NCI-H1417 treated with DMSO at 0.1 percent for 48 hours (cell line): ENCODE results near the gene ZCRB1.
A peak's percentile ranks its signal among the peaks of the same experiment; 100 is the strongest.
"Not testable (repeated sequence)": the region's sequence is repeated elsewhere in the genome, so short reads cannot be mapped to it uniquely, and the experiment has no call there.

ENCODE experiments used
- DNase-seq: peaks from one replicate; lab custom pipeline; 2025; lab: John Stamatoyannopoulos, UW

Gene ZCRB1

GRCh38 chr12:42325653-42326474 is at the start of gene ZCRB1, which contains the start of gene PPHLN1:
ZCRB1 (minus strand) TSS chr12:42326094; CDS start chr12:42324102, 1,992 bp downstream.
PPHLN1 (plus strand) TSS chr12:42326167; CDS start chr12:42335903, 9,736 bp downstream.
- peak; percentile 55 for DNase-seq

DNA sequence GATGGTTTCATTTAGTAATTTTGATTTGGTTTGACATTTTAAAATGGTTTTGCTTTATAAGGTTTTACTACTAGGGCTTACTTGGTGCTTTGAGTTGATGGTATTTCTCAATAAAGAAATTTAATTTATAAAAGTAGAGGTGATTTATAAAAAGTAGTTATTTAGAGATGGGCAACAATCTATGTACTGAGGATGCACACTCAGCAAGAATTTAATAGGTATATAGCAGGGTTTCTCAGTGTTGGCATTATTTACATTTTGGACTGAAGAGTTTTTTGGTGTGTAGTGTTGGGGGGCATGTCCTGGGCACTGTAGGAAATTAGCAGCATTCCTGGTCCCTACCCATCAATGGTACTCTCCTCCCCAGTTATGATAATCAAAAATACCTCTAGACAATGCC is 47.8 kb upstream of the ZCRB1 start:
- DNase-seq = no peak

DNA sequence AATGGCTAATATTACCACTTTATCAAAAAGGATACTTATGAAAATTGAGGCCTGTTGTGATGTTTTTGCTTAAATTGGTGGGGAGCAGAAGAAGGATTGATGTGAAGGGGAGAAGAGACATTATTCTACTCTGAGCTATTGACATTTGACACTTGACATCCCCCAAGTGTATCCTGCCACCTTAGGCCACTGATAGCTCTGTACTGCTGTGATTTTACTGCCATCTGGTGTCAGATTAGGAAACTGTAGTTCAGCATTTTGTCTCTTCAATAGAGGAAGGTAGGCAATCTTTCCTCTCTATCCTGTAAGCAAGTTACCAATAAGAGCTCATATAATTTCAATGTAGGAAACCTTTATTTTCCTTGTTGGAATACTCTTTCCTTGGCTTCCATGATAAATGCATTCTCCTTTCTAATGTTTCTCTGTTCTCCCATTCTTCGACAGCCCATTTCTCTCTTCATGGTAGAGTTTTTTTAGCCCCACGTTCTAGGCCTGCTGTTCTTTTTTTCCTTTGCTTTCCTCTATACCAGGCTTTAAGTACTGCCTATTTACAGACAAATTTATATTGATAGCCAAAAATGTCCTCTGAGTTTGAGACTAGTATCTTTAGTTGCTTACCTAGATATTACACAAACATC is 46.4 kb upstream of the ZCRB1 start:
- peak; percentile 19 for DNase-seq

GRCh38 chr12:42370013-42370412 is 44.1 kb upstream of the ZCRB1 start:
- DNase-seq = no peak

GRCh38 chr12:42365486-42365885 is 39.6 kb upstream of the ZCRB1 start:
- DNase-seq = no peak

- no peak for DNase-seq
Observed at GRCh38 chr12:42364692-42365091, 38.8 kb upstream of the ZCRB1 start.

- DNase-seq = no peak
Observed at GRCh38 chr12:42362647-42363260, 36.9 kb upstream of the ZCRB1 start.

- no peak for DNase-seq
Observed at GRCh38 chr12:42361909-42362646, 36.2 kb upstream of the ZCRB1 start.

GRCh38 chr12:42360747-42361403 is 35.0 kb upstream of the ZCRB1 start:
- no peak for DNase-seq

- no peak for DNase-seq
Observed at GRCh38 chr12:42356344-42356743, 30.4 kb upstream of the ZCRB1 start.

DNA sequence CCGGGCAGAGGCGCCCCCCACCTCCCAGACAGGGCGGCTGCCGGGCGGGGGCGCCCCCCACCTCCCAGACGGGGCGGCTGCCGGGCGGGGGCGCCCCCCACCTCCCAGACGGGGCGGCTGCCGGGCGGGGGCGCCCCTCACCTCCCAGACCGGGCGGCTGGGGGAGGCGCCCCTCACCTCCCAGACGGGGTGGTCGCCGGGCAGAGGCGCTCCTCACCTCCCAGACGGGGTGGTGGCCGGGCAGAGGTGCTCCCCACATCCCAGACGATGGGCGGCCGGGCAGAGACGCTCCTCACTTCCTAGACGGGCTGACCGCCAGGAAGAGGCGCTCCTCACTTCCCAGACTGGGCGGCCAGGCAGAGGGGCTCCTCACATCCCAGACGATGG is 24.1 kb upstream of the ZCRB1 start:
- DNase-seq = not testable (repeated sequence)

- DNase-seq = not testable (repeated sequence)
Observed at GRCh38 chr12:42349119-42350020, 23.5 kb upstream of the ZCRB1 start.

DNA sequence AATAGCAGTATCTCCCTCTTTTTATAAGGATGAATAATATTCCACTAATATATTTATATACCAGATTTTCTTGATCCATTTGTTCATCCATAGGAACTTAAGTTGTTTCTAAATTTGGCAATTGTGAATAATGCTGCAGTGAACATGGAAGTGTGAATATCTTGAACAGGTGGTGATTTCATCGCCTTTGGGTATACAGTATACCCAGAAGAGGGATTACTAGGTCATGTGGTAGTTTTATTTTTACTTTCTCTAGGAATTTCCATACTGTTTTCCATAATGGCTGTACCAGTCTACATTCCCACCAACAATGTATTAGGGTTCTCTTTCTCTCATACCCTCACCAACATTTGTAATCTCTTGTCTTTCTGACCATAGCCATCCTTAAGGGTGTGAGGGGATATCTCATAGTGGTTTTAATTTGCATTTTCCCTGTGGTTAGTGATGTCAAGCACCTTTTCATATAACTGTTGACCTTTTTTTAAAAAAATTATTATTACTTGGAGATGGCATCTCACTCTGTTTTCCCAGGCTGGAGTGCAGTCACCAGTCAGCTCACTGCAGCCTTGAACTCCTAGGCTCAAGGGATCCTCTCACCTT is 20.6 kb upstream of the ZCRB1 start:
- no peak for DNase-seq

- no peak for DNase-seq
Observed at GRCh38 chr12:42343721-42344120, 17.8 kb upstream of the ZCRB1 start.

GRCh38 chr12:42342028-42342427 is 16.1 kb upstream of the ZCRB1 start:
- no peak for DNase-seq

- DNase-seq = no peak
Observed at GRCh38 chr12:42338280-42338679, 12.4 kb upstream of the ZCRB1 start.

- DNase-seq = no peak
Observed at GRCh38 chr12:42336286-42336685, 10.4 kb upstream of the ZCRB1 start.

DNA sequence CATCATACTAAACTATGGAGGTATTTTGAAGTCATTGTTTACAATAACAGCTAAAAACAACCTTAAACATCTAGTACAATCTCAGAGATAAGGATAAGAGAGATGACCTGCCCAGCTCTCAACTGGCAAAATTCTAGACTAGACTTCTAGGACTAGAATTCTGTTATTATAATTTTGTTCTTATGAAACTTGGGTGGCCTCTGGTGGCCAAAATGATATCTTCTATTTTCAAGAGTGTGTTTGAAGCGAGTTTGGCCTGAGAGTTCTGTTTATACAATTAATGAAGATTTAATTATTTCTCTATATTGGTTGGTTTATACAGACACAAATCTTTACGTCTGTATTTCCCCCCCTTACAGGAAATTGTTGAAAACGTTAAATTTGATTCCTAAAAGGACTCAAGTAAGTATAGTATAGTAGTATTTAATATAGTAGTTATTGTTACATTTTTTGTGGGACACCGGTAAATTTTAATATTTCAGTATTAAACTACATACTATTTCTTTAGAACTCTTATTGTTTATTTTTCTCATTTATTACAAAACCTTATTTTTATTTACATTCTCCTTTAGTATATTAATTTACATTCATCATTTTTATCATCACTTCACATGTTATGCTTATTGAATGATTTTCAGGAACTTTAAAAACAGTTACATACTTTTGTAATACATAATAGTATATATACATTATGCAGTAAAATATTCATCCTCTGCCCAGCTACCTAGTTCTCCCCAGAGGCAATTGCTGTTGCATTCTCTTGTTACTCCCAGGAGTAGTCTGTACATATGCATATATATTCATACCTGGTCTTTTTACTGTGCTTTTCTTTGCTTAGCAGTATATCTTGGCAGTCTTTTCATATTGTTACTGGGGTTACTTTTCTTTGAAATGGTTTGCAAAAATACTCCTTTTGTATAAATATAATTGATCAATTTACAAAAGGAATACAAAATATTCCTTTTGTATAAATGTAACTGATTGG is 6.7 kb upstream of the ZCRB1 start:
- DNase-seq = no peak

- DNase-seq = not testable (repeated sequence)
Observed at GRCh38 chr12:42330097-42330496, 4.2 kb upstream of the ZCRB1 start.
